Mesodermal cell (in vitro differentiated cells): ENCODE measurements around the gene TMEM117. TPM values are rescaled to one million over a fixed set of nuclear protein-coding genes. Genes with fewer than 3 reads are reported as not detected.
A peak's percentile ranks its signal among the peaks of the same experiment; 100 is the strongest.

Source experiments
- H3K27ac ChIP-seq: 2 replicates; pipeline ENCODE4 v1.7.0; 2013; ENCODE audit warnings: mild to moderate bottlenecking, low read depth, low read length, moderate library complexity; ENCODE audit not compliant: severe bottlenecking
- H3K36me3 ChIP-seq: 2 replicates; pipeline ENCODE4 v1.7.1; 2013; ENCODE audit warnings: mild to moderate bottlenecking, low read length, moderate library complexity; ENCODE audit not compliant: control insufficient read depth, insufficient read depth
- H3K4me1 ChIP-seq: one replicate; pipeline ENCODE4 v1.7.1; 2013; ENCODE audit warnings: mild to moderate bottlenecking, low read length; ENCODE audit not compliant: insufficient read depth, control insufficient read depth, poor library complexity, severe bottlenecking
- H3K4me3 ChIP-seq: 2 replicates; pipeline ENCODE4 v1.7.0; 2013; ENCODE audit warnings: low read length, control low read depth, mild to moderate bottlenecking; ENCODE audit not compliant: insufficient read depth, poor library complexity, severe bottlenecking; ENCODE audit errors: extremely low read depth
- H3K9me3 ChIP-seq: 2 replicates; pipeline ENCODE4 v1.7.1; 2013; ENCODE audit warnings: mild to moderate bottlenecking, low read length, moderate library complexity; ENCODE audit not compliant: control insufficient read depth
- WGBS, 2 experiments: methylation state at CpG; one replicate each; pipeline ENCODE4 v1.1.5; 2013; ENCODE audit warnings: missing lambda C conversion rate in 2 of 2; ENCODE audit not compliant: insufficient coverage in 2 of 2; 5-methylcytosine and 5-hydroxymethylcytosine counted together
- polyA plus RNA-seq, 2 experiments: library from polyadenylated mRNA; stranded (reverse); fragments of 50-300 nt; gene quantifications; one replicate each; pipeline ENCODE4 v1.2.3, GENCODE V29; 2013

The TMEM117 gene
- 5.0 TPM for polyA plus RNA-seq (2013, experiment 1 of 2)
- polyA plus RNA-seq (2013, experiment 2 of 2), result 4.2 TPM

DNA sequence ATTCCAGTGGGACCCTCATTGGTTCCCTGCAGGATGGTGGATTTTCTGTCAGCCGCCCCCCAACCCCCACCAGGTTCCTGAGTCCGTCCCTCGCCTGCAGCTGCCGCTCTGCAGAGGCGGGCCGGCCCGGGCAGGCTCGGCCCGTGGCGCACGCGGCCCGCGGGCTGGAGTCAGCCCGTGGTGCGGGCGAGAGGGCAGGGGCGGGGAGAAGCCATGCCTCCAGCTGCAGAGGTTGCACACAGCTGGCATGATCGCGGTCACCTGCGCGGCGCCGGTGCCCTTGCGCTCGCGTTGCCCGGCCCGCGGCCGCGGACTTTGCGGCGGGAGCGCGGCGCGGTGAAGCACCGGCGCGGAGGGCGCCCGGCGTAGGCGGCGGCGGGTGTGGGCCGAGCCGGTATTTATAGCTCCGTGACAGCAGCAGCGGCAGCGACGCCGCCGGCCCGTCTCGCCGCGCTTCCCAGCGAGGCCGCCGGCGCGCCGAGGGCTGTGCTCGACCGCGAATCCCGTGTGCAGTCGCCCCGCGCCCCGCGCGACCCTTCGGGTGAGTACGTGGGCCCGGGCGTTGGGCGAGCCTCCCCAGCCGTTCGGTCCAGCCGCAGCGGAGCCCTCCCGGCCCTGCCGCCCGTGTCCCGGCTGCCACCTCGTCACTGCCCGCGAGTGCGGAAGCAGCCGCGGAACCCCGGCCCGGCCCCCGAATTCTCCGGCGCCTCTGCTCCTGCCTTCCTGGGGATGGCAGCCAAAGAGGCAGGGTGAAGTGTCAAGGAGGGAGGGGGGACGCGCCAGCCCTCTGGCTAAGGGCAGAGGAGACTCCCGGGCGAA lies at the start of gene TMEM117:
TMEM117 (plus strand) TSS at position 426 of the 819 bp plus-strand sequence.
- Histone ChIP-seq H3K4me3 (peak within 1 kb of the TSS; percentile 58), H3K36me3 (no peaks in the 10 kb centered on the region), H3K27ac (no peak within 1 kb of the TSS), H3K4me1 (no peaks in the 10 kb centered on the region), H3K9me3 (no peaks in the 10 kb centered on the region)
- 0% methylated on average over 74 to 75 of the region's 103 CpGs for WGBS, 2 experiments

DNA sequence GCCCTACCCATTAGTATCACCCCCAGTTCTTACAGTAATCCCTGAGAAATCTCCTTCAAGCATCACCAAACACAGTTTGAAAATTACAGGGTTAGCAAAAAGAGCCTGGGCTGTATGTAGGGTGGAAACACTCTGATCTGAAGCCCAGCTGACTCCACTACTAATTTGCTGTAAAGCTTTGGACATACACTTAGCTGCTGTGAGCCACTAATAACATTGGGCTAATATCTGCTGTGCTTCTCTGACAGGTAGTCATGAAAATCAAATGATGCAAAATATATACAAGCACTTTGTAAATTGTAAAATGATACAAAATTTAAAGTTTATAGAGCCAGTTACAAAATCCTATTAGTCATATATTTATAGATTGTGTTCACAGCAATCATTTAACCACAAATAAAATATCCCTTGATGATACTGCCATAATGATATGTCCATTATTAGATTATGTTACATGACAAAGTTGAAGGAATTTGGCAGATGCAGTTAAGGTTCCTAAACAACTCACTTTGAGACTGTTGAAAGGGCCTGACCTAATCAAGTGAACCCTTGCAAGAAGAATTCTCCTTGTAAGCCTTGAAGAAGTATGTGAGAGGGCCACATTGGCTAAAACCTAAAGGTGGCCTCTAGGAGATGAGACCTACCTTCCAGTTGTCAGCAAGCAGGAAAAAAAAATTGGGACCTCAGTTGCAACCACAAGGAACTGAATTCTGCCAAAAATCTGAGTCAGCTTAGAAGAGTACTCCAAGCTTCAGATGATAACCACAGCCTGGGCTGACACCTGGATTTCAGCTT lies 48.8 kb upstream of the TMEM117 start:
- H3K4me3 ChIP-seq, result no peak overlapping the region
- no peak overlapping the region for H3K27ac ChIP-seq
- H3K4me1 ChIP-seq, result no peaks in the 10 kb centered on the region

DNA sequence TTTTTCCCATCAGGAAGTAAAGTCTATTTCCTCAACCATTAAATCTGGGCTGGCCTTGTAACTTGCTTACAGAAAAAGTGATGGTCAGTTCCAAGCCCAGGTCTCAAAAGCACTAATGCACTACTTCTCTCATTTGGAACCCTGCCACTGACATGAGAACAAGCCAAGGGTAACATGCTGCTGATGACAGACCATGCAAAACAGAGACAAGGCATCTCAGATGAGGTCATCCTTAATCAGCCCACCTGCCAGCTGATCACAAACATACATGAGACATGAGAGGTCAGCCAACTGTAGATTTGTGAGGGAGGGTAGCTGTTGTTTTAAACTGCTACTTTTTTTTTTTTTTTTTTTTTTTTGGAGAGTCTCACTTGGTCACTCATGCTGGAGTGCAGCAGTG lies 45.9 kb upstream of the TMEM117 start:
- Histone ChIP-seq H3K9me3 (no peaks in the 10 kb centered on the region), H3K36me3 (peaks cover 9% of the 10 kb centered on the region), H3K27ac (no peak overlapping the region), H3K4me3 (no peak overlapping the region), H3K4me1 (no peaks in the 10 kb centered on the region)

More for the DNA sequence above, 48.8 kb upstream of the TMEM117 start:
- Histone ChIP-seq H3K9me3 (no peaks in the 10 kb centered on the region), H3K36me3 (peaks cover 15% of the 10 kb centered on the region)

DNA sequence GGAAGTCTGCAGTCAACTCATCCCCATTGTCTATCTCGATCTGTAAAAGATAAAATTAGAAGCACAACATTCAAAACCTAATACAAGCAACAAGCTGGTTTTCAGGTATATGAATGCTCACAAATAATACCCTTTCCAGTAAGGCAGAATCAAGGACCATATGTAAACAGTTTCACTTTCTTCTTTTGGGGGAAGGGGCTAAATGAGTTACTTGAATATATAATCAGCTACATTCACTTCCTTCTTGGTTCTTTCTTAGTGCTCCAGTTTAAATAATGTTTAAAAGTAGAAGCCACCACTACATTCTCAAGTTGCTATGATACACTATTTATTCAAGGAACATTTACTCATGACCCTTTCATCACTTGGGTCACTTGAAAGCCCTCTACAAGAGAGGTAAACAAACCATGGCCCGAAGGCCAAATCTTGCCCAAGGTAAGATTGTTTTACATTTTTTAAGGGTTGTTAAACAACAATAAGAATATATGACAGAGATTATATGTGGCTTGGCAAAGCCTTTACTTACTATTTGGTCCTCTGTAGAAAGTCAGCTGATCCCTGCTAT lies 40.1 kb upstream of the TMEM117 start:
- WGBS, 2 experiments, result 88% methylated on average over 1 of the region's 2 CpGs; no CpG with 5 or more reads in 1 of the 2 experiments
- Histone ChIP-seq H3K4me3 (no peak overlapping the region), H3K36me3 (peaks cover 42% of the 10 kb centered on the region), H3K9me3 (no peaks in the 10 kb centered on the region), H3K4me1 (no peaks in the 10 kb centered on the region), H3K27ac (no peak overlapping the region)

DNA sequence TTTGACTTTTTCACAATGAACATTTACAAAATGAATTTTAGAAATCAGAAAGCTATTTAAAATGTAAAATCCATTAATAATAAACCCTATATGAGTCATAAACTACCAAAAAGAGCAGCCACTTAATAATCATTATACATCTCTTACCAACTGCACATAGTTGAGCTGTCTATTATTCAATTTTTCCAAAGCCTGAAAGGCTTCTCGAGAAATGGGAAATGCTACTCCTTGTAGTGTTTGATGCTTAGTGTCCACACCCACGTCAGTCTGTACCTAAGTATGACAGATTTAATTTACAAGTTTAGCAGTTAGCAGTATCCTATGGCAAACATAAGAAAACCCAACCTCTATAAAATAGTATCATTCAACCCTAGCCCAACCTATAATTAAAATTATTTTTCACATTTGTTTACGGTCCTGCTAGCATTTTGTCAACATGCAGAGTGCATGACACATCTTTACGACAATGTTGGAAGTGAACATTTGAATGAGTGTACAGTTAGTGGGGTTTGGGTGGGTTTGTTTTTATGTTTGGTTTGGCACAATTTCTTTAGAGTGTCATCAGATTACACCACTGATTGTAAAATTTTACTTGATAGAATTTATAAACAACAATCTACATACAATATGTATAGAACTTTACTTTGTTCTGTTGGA lies 38.2 kb upstream of the TMEM117 start:
- no peak overlapping the region for H3K4me3 ChIP-seq
- no peaks in the 10 kb centered on the region for H3K4me1 ChIP-seq
- peaks cover 52% of the 10 kb centered on the region for H3K36me3 ChIP-seq
- H3K27ac ChIP-seq, result no peak overlapping the region
- no peaks in the 10 kb centered on the region for H3K9me3 ChIP-seq
- WGBS, 2 experiments, result 70 to 93% methylated on average over 2 of the region's 4 CpGs

DNA sequence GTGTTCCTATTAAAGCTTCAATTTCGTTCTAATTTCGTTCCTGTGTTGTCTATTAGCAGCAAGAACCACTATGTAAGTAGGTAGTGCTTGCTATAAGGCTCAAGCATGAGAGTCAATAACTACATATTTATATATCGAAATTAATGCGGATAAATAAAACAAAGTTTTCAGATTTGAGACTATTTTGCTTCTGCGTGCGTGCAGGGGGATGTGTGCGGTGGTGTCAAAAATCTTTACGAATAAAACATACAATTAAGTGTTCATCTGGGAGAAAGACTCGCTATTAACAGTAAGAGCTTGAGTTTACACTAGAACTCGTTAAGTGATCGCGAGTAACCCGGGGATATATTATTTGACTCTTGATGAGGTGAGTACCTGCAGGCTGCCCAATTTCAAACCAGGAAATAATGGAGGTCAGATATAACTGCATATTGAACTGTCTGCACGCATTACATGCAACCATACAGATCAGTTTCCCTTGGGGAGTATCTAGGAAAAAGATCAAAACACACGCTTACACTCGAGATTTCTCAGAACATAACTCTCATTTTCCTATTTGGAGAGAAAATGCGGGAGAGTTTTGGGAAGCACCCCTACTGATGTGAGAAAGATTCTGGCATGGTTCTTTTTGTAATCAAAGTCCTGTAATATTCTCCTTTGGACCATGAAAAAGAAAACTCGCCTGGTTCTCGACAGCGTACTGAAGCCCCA lies 30.6 kb upstream of the TMEM117 start:
- Histone ChIP-seq H3K9me3 (no peaks in the 10 kb centered on the region), H3K36me3 (peaks cover 24% of the 10 kb centered on the region), H3K4me1 (no peaks in the 10 kb centered on the region), H3K4me3 (peak overlapping the region; percentile 77), H3K27ac (peak overlapping the region; percentile 96)
- 0% methylated on average over 4 to 8 of the region's 20 CpGs for WGBS, 2 experiments

DNA sequence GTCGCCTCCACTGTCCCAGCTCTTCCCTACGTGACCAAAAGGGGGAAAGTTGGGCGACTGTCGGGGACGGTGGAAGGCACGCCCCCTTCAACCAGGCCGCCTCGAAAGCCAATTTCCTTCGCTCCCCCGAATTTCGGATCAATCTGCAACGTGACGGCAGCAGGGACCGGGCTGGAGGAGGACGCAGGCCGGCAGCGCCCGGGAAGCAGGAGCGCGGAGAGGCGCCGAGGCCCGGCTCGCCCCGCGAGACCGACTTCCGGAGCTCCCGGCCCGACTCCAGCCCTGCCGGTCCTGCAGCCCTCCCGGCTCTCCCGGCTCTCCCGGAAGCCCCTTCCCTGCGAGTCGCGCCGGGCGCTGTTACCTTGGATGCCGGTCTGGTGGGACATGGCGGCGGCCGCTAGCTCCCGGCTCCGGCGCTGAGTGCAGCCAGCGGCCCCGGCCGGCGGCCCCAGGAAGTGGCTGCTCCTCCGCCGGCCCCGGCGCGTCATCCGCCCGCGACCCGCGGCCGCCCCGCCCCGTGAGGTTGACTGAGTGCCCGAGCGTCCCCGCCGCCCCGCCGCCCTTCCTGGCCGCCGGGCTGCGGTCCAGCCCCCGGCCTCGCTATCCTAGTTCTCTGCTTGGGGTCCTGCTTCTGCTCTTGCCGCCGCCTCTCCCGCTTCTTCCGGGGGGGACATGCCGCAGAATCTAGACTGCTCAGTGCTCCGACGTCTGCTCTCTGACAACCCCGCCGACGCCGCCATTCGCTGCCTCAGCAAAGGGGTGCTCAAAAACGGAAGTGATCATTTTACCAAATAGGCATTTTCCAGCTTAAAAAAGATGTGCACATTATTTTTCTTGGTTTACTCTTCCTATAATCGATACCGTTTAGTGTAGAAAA lies 29.8 kb upstream of the TMEM117 start, which contains the start of gene TWF1:
TWF1 (minus strand) TSS at position 458 of the 877 bp plus-strand sequence; CDS start at position 386, 72 bp downstream.
- 0% methylated on average over 57 to 68 of the region's 89 CpGs for WGBS, 2 experiments
- Histone ChIP-seq H3K9me3 (no peaks in the 10 kb centered on the region), H3K36me3 (peaks cover 16% of the 10 kb centered on the region), H3K4me1 (no peaks in the 10 kb centered on the region), H3K27ac (peak within 1 kb of the TSS; percentile 96), H3K4me3 (peak within 1 kb of the TSS; percentile 77)

DNA sequence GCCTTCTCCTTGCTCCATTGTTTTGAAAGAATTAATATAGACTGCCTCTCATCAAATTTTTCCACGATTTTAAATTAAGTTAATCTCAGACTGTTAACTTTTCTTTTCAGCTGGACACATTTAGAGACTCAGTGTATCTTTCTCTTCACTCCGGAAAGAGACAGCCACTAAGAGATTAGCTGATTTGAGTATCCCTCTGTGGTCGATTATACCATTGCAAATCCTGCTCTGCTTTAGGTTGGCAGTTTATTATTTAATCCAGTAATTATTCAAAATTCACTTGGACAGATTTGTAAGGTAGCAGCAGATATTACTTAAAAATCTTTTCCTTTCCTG lies 29.2 kb upstream of the TMEM117 start:
- no peaks in the 10 kb centered on the region for H3K9me3 ChIP-seq
- H3K4me3 ChIP-seq, result peak overlapping the region; percentile 77
- H3K27ac ChIP-seq, result peak overlapping the region; percentile 96
- H3K36me3 ChIP-seq, result peaks cover 12% of the 10 kb centered on the region
- WGBS, 2 experiments, result 8% methylated on average over 2 of the region's 3 CpGs; no CpG with 5 or more reads in 1 of the 2 experiments
- no peaks in the 10 kb centered on the region for H3K4me1 ChIP-seq

DNA sequence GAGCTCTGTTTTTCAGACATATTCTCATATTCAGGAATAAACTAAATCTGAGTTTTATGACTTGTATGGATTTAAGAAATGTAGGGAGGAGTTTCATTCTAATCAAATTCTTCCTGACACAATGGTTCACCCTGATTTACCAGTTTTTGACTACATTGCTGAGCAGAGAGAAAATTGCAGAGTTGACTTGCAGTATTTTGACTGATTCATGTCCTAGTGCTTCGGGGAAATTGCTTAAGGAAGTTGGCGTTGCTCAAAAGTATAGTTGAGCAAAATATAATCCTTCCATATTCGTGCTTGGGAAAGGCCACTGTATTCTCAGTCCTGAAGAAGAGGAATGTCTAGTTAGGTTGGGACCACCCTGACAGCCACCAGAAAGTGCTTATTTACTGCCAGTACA lies 28.5 kb upstream of the TMEM117 start:
- Histone ChIP-seq H3K4me1 (no peaks in the 10 kb centered on the region), H3K27ac (no peak overlapping the region), H3K9me3 (no peaks in the 10 kb centered on the region), H3K36me3 (peaks cover 9% of the 10 kb centered on the region), H3K4me3 (no peak overlapping the region)
- WGBS, 2 experiments, result 95 to 100% methylated on average over 2 to 3 of the region's 3 CpGs
